ENCODE measurements around the gene B3GAT1.

Gene B3GAT1

DNA sequence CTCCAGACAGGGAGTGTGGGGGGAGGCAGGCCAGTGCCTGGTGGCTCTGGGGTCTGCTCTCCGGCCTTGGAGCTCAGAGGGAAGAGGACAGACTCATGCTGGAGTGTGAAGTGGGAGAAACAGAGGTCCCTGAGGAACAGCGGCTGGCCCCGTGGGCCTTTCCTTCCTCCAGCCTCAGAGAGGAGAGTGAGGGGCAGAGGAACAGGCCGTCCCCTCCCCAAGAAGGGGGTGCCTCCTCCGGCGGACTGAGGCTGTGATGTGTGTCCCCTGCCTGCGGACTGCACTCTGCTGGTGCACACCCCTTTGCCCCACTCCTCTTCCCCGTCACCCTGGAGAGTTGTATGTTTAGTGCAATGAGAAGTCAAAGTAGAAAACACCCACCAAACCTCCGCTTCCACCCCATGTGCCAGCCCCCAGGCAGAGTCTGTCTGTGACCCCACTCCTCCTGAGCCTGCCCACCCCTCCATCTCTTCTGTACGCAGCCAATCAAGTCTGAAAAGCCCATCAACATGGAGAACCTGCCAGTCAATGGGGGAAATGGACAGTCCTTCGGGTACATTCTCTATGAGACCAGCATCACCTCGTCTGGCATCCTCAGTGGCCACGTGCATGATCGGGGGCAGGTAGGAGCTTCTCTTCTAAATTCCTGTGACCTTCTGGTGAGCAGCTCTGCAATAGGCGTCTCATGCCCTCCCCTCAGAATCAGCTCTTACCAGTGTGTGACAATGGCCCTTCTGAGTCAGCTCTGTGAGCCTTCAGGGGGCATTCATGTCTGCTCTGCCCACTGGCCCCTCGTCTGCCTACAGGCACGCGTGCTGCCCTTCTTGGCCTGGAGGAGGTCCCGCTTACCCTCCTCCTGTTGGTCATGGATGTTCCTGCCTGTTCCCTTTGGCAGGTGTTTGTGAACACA is 41.3 kb downstream of the B3GAT1 start:
- DNase-seq = no peak

- DNase-seq = no peak
Measured at GRCh38 chr11:134369656-134370525, 42.2 kb downstream of the B3GAT1 start.

- DNase-seq = no peak
Measured at GRCh38 chr11:134367781-134368180, 44.3 kb downstream of the B3GAT1 start.

DNA sequence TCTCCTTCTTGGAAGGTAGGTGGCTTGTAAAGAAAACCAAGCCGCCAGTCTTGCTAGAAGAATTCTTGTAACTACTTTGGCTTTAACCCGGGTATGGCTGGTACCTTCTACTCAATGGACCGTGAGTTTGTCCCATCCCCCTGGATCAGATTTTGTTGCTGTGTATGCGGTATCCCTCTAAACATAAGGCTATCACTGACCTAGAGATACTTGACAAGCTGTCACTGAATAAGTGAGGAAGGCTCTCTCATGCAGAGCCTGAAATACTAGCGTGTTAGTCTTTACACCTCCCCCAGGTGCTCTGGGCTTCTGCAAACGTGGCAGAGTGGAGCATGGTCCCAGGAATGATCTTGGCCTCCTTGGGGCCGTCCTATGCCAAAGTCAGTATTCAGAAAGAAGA is 45.8 kb downstream of the B3GAT1 start:
- DNase-seq = no peak

DNA sequence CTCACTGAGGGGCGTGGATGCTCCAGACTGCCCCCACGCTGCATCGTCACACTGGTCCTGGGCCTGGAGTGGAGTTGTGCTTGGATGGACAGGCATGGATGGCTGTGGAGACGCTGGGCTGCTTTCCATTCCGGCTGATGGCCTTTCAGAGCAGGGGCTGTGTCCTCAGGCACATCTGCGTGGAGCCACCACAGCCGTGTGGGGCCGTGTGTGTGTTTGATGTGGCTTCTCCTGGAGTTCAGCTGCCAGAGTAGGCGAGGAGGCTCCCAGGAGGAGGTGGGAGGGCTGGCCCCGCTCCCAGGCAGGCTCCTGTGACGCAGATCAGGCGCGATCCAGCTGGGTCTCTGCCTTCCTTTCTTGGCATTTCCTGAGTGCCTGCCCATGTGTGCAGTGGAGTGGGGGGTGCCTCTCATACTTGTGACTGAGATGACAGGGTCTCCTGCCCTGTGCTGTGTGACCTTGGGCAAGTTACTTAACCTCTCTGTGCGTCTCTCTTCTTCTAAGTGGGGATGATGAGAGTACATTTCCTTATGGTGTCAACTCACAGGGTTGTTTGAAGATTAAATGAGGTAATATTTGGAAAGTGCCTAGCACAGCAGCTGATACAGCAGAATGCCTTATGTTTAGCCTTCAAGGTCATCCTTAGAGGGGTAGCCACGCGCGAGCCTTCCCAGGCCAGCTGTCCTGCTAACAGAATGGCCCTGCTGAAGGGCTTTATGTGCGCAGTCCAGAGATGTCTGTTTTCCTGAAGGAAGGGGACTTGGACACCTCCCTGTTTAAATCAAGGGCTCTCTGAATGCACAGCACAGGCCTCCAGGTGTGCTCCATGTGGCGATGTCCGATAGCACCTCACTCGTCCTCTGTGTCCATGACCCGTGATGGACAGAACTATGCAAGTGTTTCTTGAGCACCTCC is 46.8 kb downstream of the B3GAT1 start:
- DNase-seq = no peak

- DNase-seq = no peak
Measured at GRCh38 chr11:134364261-134364660, 47.8 kb downstream of the B3GAT1 start.

- no peak for DNase-seq
Measured at GRCh38 chr11:134363592-134363991, 48.5 kb downstream of the B3GAT1 start.

DNA sequence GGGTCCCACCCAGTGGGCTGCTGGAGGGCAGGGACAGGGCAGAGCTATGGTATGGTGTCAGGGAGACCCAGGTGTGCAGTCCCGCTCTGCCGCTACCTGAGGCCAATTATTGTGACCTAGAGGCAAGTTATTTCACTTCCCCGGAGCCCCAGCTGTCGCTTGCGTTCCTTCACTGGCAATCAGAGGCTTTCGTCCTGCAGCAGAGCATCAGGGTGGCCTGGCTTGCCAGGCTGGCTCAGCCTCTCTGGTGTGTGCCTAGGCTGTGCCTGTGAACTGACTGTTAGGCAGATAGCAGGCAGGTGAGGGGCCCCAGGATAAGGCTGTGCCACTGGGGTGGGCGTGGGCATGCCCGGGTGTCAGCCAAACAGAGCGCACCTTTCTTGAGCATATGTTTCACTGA is 48.9 kb downstream of the B3GAT1 start:
- DNase-seq = no peak

DNA sequence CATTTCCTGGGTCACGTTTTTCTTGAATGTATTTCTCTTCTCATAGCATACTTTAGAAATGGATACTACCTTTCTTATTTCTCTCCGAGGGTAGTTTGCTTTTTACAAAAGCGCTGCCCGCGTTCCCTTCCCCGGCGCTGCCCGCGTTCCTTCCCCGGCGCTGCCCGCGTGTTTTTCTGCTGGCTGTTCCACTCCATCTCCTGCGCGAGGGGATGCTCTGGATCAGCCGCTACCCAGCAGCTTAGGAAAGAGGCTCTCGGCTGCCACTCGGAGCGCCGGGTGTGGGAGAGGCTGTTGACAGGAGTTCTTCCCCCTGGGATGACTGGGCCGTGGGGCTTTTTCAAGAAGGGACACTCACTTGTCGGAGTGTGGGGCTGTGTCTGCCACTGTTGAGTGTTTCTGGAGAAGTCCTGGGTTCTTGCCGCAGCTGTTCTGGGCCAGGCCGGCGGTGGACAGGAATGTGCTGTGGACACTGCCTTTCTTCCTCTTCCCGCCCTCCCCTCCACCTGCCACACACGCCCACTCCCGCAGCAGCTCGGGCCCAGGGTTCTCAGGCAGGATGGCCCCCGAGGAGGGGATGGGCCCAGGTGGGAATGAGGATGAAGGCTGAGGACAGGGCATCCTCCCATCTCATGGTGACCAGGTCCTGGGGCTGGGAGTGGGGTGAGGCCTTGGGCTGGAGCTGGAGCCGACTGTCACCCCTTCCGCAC is 49.7 kb downstream of the B3GAT1 start:
- no peak for DNase-seq

DNA sequence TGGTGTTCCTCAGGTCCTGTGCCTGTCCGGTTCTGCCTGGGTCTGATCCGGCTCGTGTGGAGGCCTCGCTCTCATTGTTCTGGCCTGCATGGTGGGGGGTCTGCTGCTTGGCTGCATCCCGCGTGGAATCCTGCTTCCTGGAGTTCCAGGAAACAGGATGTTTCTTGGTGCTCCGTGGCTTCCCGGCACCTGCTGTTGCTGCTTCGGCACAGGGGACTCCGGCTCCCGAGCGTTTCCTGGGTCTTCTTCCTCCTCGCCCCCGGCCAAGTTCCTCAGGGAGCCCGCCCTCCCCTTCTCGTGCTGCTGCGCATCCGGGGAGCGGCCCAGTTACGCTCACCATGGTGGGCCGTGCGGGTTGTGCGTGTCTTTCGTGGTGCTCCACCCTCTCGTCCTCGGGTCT is 50.4 kb downstream of the B3GAT1 start:
- no peak for DNase-seq

- DNase-seq = peak; percentile 86 to 90
Measured at GRCh38 chr11:134360050-134360835, 51.8 kb downstream of the B3GAT1 start.

GRCh38 chr11:134359646-134360045 is 52.4 kb downstream of the B3GAT1 start:
- no peak for DNase-seq

DNA sequence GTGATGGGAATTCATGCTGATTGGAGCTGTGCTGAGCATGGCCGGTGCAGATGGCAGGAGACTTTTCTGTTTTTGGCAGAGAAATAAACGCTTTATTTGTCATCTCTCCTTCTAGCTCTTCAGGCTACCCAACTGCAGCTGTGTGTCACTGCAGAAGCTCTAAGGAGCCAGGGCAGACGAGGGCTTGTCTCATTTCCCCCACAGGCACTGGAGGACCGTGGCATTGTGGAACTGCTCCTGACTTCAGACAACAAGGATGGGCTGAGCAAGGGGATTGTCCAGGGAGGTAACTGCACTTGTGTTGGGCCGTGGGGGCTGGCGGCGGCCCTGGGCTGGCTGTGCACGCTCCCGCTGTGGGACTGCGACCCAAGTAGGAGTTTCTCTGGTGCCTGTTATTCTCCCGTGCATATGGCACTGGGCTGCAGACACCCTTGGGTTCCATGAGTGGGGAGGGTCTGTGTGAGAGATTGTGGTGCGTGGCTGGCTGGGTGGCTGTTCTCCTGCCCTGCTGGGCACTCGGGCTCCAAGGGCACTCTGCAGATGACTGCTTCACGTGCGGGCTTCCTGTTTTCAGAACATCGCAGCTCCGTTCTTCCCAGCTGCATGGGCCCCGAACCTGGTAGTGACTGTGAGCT is 53.1 kb downstream of the B3GAT1 start:
- DNase-seq = no peak

DNA sequence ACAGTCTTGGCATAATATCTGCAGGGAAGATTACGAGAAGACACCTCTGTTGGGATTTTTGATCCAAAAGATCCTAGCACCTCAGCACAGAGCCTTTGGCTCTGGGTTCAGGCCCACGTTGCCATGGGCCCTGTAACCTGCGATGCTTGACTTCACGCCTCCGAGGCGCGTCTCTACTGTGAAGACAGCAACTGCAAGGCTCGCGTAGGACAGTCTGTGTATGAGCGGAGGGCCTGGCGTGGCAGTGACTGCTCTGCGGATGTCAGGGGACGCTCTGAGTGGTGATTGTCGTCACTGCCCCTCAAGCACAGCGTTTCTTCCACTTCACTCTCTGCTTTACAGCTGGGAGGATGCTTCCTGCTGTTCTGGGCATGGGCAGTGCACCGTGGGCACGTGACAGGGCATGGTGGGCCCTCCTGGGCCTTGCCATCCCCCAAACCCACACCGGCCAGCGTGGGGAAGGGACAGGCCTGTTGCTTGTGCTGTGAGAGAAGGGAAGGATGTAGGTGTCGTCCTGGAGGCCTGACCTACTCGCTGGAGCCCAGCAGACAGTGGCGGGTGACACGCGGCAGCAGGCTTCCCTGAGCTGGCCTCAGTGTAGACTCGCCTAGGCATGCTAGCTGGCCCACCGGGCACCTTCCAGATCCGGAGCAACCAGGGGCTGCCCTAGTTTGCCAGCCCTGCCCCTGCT is 53.7 kb downstream of the B3GAT1 start:
- DNase-seq = no peak

DNA sequence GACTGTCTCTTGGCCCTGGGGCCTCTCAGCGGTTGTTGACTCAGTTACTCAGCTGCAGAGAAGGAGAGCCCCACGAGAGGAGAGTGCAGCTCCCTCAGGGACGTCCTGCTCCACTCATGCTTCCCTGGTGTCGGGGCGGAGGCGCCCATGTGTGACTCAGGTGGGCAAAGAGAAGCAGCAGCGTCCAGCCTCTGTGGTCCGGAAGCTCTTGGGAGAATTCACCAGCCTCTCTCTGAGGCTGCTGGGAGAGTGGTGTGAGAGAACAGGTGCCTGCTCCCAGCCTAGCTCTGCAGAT is 54.5 kb downstream of the B3GAT1 start:
- DNase-seq = no peak

DNA sequence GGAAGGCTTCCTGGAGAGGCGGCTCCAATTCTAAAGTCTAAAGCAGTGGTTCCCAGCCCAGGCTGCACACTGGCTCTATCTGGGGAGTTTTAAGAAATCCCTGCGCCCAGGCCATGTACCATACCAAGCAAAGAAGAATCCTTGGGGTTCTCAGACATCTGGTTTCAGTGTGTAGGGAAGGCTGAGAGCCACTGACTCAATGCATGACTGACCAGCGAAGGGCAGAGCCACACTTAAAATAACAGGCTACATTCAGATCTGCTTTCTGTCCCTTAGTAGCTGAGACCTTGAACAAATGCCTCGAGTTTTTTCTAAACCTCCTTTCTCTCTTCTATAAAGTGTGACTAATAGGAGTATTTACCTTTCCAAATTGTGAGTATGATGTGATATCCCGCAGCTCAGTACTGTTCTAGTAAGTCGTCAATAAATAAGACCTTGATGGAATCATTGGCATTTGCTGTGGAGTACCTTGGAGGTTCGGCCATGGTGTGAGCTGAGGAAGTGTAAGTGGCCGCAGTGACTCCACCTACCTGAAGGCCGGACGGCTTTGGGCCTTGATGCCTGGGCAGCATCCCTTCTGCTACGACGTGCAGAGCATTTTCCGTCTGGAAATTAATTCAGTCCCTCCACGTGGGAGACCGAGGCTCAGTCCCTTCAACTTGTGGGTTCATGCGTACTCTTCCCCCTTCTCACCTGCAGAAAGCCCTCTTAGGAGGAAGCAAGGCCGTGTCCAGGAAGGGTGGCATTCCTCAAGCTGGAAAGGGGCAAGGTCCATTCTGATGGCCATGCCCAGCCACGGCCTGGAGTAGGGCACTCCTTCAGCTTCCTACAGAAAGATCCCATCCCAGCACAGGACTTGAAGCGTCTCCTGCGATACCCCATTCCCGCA is 55.1 kb downstream of the B3GAT1 start:
- DNase-seq = no peak

DNA sequence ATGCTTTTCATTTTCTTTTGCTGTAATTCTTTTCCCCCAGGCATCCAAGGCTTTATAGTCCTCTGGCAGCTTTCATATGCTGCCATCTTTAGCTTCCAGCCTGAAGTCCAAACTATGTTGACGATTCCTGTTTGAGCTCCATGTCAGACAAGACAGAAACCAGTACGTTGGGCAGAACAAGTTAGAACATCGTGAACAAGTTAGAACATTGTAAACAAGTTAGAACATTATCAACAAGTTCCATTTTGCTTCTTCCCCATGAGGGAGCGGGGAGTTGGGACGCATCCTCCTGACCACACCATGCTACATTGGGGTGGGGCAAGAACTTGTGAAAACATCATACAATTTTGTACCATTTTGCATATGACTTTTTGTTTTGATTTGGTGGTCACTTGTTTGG is 56.4 kb downstream of the B3GAT1 start:
- no peak for DNase-seq

DNA sequence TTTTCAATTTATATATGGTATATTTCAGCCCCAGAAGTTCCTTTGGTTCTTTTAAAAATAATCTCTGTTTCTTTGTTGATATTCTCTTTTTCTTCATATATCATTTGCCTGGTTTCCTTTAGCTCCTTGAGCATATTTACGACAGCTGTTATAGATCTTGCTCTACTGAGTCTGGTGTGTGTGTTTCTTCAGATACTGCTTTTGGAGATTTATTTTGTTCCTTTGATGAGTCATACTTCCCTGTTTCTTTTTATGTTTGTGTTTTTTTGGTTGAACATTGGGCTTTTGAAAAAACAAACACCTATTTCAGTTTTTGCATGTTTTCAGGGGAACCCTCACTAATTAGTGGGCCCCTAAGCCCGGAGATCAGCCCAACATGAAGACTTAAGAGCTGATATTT is 56.9 kb downstream of the B3GAT1 start:
- DNase-seq = no peak

DNA sequence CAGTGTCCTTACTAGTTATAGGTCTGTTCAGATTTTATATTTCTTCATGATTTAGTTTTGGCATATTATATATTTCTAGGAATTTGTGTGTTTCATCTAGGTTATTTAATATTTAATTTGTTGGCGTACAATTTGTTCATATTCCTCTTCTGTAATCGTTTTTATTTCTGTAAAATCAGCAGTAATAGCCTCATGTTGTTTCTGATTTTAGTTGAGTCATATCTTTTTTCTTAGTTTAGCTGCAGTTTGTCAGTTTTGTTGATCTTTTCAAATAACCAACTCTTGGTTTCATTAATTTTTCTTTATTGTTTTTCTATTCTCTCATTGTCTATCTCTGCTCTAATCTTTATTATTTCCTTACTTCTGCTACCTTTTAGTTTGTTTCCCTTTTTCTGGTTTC is 59.9 kb downstream of the B3GAT1 start:
- no peak for DNase-seq

All from activated T-cell treated with anti-CD3 and anti-CD28 coated beads, Interleukin-2, amount 50 U/mL, for 48 hours (primary cell).